Endothelial cell (in vitro differentiated cells): ENCODE data around the gene CINP. TPM values are rescaled to one million over a fixed set of nuclear protein-coding genes. Genes with fewer than 3 reads are reported as not detected.

Experiments
- DNase-seq: peaks from one replicate; pipeline ENCODE4 v3.0.0; 2021; ENCODE audit warnings: low spot score
- H3K27ac Mint-ChIP-seq: one replicate; pipeline ENCODE4 v1.8.0; 2021; ENCODE audit warnings: mixed read lengths, inconsistent platforms; ENCODE audit not compliant: unreplicated experiment
- H3K27me3 Mint-ChIP-seq: one replicate; pipeline ENCODE4 v1.8.0; 2021; ENCODE audit warnings: mild to moderate bottlenecking, moderate library complexity, mixed read lengths, inconsistent platforms; ENCODE audit not compliant: unreplicated experiment
- H3K36me3 Mint-ChIP-seq: one replicate; pipeline ENCODE4 v1.8.0; 2021; ENCODE audit warnings: mild to moderate bottlenecking, low read depth, mixed read lengths, inconsistent platforms; ENCODE audit not compliant: unreplicated experiment
- H3K4me1 Mint-ChIP-seq: one replicate; pipeline ENCODE4 v1.8.0; 2021; ENCODE audit warnings: mild to moderate bottlenecking, mixed read lengths, inconsistent platforms; ENCODE audit not compliant: unreplicated experiment
- H3K4me3 Mint-ChIP-seq: one replicate; pipeline ENCODE4 v1.8.0; 2021; ENCODE audit warnings: mild to moderate bottlenecking, mixed read lengths, inconsistent platforms; ENCODE audit not compliant: unreplicated experiment
- H3K9me3 Mint-ChIP-seq: one replicate; pipeline ENCODE4 v1.8.0; 2021; ENCODE audit warnings: mixed read lengths, inconsistent platforms; ENCODE audit not compliant: unreplicated experiment
- CTCF ChIP-seq: fragments of 200-600 bp; sonication (generic); IDR thresholded peaks from one replicate; pipeline ENCODE4 v1.5.0; 2021; ENCODE audit warnings: antibody characterized with exemption; ENCODE audit not compliant: unreplicated experiment
- total RNA-seq: library from RNA; stranded (reverse); fragmentation: NEBNext Ultra II Directional; extraction: Animal tissue kit (Norgen Biotek cat#: 25700); gene quantifications from one replicate; pipeline ENCODE4 v1.2.1, GENCODE V29; 2021; ENCODE audit not compliant: unreplicated experiment

Gene CINP
- total RNA-seq, 1 donor from 2014 or later: 26.1 TPM

- H3K4me3 Mint-ChIP-seq: peak within 1 kb of the TSS; percentile 94
Measured at GRCh38 chr14:102319351-102320032, 43.2 kb downstream of the CINP start, which contains the start of gene ZNF839. Gene ZNF839, plus strand, starts transcription at chr14:102319746. Its CDS starts 20 bp downstream, at chr14:102319766.

GRCh38 chr14:102318781-102319276 lies 43.9 kb downstream of the CINP start:
- peaks cover 10% of the 10 kb centered on the region for H3K36me3 Mint-ChIP-seq

More at GRCh38 chr14:102319351-102320032, 43.2 kb downstream of the CINP start, which contains the start of gene ZNF839:
- TF ChIP-seq CTCF: no peak
- Mint-ChIP-seq H3K27ac (peak within 1 kb of the TSS; percentile 95), H3K36me3 (peaks cover 10% of the 10 kb centered on the region), H3K4me1 (peaks cover 13% of the 10 kb centered on the region), H3K9me3 (no peaks in the 10 kb centered on the region), H3K27me3 (peaks cover 19% of the 10 kb centered on the region)
- DNase-seq: peak; percentile 91

GRCh38 chr14:102317564-102318248 lies 45.0 kb downstream of the CINP start:
- no peak for TF ChIP-seq CTCF
- peaks cover 17% of the 10 kb centered on the region for H3K4me1 Mint-ChIP-seq
- H3K4me3 Mint-ChIP-seq: peak overlapping the region; percentile 94
- peaks cover 10% of the 10 kb centered on the region for H3K36me3 Mint-ChIP-seq
- peaks cover 22% of the 10 kb centered on the region for H3K27me3 Mint-ChIP-seq
- DNase-seq: no peak
- H3K27ac Mint-ChIP-seq: peak overlapping the region; percentile 95
- H3K9me3 Mint-ChIP-seq: no peaks in the 10 kb centered on the region

More at GRCh38 chr14:102318781-102319276, 43.9 kb downstream of the CINP start:
- TF ChIP-seq CTCF: no peak
- peak overlapping the region; percentile 95 for H3K27ac Mint-ChIP-seq
- no peaks in the 10 kb centered on the region for H3K9me3 Mint-ChIP-seq
- peak overlapping the region; percentile 94 for H3K4me3 Mint-ChIP-seq
- peaks cover 16% of the 10 kb centered on the region for H3K4me1 Mint-ChIP-seq
- no peak for DNase-seq
- peaks cover 21% of the 10 kb centered on the region for H3K27me3 Mint-ChIP-seq

DNA sequence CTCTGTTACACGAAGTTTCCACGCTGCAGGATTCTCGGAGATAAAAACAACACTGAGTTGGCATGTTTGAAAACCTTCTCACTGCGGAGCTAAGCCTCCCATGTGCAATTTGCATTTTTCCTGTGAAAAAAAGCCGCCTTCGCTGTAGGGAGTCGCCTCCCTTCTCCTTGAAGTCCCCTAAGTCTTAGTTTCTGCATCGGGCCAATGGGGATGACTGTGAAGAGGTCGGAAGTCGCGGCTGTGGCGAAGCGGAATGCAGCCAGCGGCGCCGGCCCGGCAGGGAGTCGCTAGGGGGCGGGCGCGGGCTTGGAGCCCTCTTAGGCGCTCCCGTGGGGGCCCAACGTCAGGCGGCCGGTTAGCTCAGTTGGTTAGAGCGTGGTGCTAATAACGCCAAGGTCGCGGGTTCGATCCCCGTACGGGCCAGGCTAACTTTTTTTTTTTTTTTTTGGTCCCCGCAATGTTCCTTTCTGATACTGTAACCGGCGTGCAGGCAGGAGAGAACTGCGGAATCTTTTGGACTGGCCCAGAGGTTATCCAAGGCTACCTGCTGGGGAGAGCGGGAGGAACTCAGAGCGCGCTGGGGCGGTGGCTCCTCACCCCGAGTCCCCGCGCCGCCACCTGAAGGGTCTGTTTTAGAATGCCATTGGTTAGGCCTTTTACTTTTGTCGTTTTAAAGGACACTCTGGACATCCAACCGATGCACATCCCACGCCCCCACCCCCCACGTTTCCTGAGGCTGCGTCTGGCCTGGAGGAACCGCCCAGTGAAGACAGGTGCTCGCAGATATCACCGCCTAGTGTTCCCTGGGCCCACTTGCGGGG lies 45.7 kb downstream of the CINP start:
- peak; percentile 96 for DNase-seq
- Mint-ChIP-seq H3K27me3 (peaks cover 22% of the 10 kb centered on the region), H3K27ac (peak overlapping the region; percentile 95), H3K36me3 (peaks cover 10% of the 10 kb centered on the region), H3K4me1 (peaks cover 17% of the 10 kb centered on the region), H3K9me3 (no peaks in the 10 kb centered on the region), H3K4me3 (peak overlapping the region; percentile 94)
- TF ChIP-seq CTCF: peak; percentile 59
